GM12878 (cell line): Measurements from ENCODE around the gene POU6F2. TPM values are rescaled to one million over a fixed set of nuclear protein-coding genes. Genes with fewer than 3 reads are reported as not detected.

Experiments used
- ATAC-seq: fragments of 200-7000 bp; cut with Tn5 transposase; 3 replicates; pipeline ENCODE4 v1.9.1; 2020; ENCODE audit warnings: mild to moderate bottlenecking, moderate library complexity
- BruUV-seq: library from RNA; stranded (reverse); fragments of 400-500 nt; replicated peaks from 2 replicates; lab custom pipeline; 2021; lab: Mats Ljungman, UMichigan
- CTCF ChIA-PET: fragments of 300-600 bp; sonication (Branson Sonifier 250); formaldehyde crosslinking; extraction: SDS; loops from one replicate; lab custom pipeline; 2021; ENCODE audit warnings: inconsistent platforms; lab: Yijun Ruan, JAX
- POLR2A ChIA-PET: fragments of 350-600 bp; formaldehyde crosslinking; extraction: SDS; loops from one replicate; lab custom pipeline; 2021; ENCODE audit warnings: inconsistent platforms; lab: Charles Lee
- RAD21 ChIA-PET: fragments of 300-600 bp; sonication (Branson Sonifier 250); formaldehyde crosslinking; loops from one replicate; lab custom pipeline; 2023; ENCODE audit warnings: antibody characterized with exemption; ENCODE audit not compliant: unreplicated experiment; lab: Charles Lee
- SMC1A ChIA-PET: fragments of 300-600 bp; sonication (Branson Sonifier 250); formaldehyde crosslinking; loops from one replicate; lab custom pipeline; 2023; ENCODE audit not compliant: unreplicated experiment, uncharacterized antibody; lab: Charles Lee
- DNase-seq: peaks from one replicate; pipeline ENCODE4 v3.0.0-alpha.2; 2011; ENCODE audit warnings: low read depth, low spot score
- FAIRE-seq: peaks from 3 replicates; lab custom pipeline; 2011; peaks lifted over from hg19 to GRCh38; lab: Jason Lieb, UNC
- H2AFZ ChIP-seq: 2 replicates; pipeline ENCODE4 v1.6.0; 2011; ENCODE audit warnings: low read depth, low read length, control low read depth; ENCODE audit not compliant: control insufficient read depth
- H3K27ac ChIP-seq: 2 replicates; pipeline ENCODE4 v1.5.1; 2011; ENCODE audit warnings: control low read depth; ENCODE audit not compliant: control insufficient read depth, insufficient read depth
- H3K27me3 ChIP-seq, 2 experiments: replicated peaks in 1 of 2; 2 replicates each; pipeline versions ENCODE4 v1.6.0 to v1.6.1; 2011; ENCODE audit warnings: low read length in 1 of 2; ENCODE audit not compliant: control insufficient read depth in 2 of 2, insufficient read depth in 2 of 2
- H3K36me3 ChIP-seq, 2 experiments: 2 replicates each; pipeline ENCODE4 v1.5.1; 2011; ENCODE audit warnings: low read length in 1 of 2; ENCODE audit not compliant: control insufficient read depth in 2 of 2, insufficient read depth in 2 of 2
- H3K4me1 ChIP-seq: 2 replicates; pipeline ENCODE4 v1.6.1; 2011; ENCODE audit warnings: mild to moderate bottlenecking, low read length, moderate library complexity, mixed read lengths; ENCODE audit not compliant: control insufficient read depth, insufficient read depth
- H3K4me2 ChIP-seq: 2 replicates; pipeline ENCODE4 v1.6.0; 2011; ENCODE audit warnings: control low read depth; ENCODE audit not compliant: control insufficient read depth, insufficient read depth
- H3K4me3 ChIP-seq: fragments of 200-600 bp; sonication (generic); 2 replicates; pipeline ENCODE4 v1.5.1; 2016
- H3K79me2 ChIP-seq: 2 replicates; pipeline ENCODE4 v1.6.0; 2011; ENCODE audit warnings: low read length; ENCODE audit not compliant: control insufficient read depth, insufficient read depth
- H3K9ac ChIP-seq: 2 replicates; pipeline ENCODE4 v1.8.0; 2011; ENCODE audit warnings: low read length, control low read depth, mixed read lengths; ENCODE audit not compliant: control insufficient read depth, insufficient read depth
- H3K9me3 ChIP-seq: replicated peaks from 3 replicates; pipeline ENCODE4 v1.5.1; 2011; ENCODE audit warnings: mild to moderate bottlenecking, low read length; ENCODE audit not compliant: control insufficient read depth, insufficient read depth
- H4K20me1 ChIP-seq: 2 replicates; pipeline ENCODE4 v1.6.0; 2011; ENCODE audit not compliant: control insufficient read depth, insufficient read depth
- ATF7 ChIP-seq: fragments of 450-650 bp; IDR thresholded peaks from 2 replicates; pipeline ENCODE4 v1.6.1; 2016; ENCODE audit warnings: low read depth, mild to moderate bottlenecking
- BHLHE40 ChIP-seq, 2 experiments: fragments of 450-650 bp in 1 of 2; IDR thresholded peaks; 2 replicates each; pipeline ENCODE4 v1.6.1; 2011 to 2017; ENCODE audit warnings: low read depth in 2 of 2, borderline replicate concordance in 1 of 2, improper control_type of control experiment in 1 of 2, low read length in 1 of 2, mild to moderate bottlenecking in 1 of 2
- IKZF1 ChIP-seq: fragments of 450-650 bp; conservative IDR thresholded peaks from 2 replicates; pipeline ENCODE4 v1.6.1; 2017; ENCODE audit warnings: antibody characterized with exemption, mild to moderate bottlenecking
- IKZF2 ChIP-seq, 2 experiments: fragments of 450-650 bp; IDR thresholded peaks; 2 replicates each; pipeline ENCODE4 v1.6.1; 2017; ENCODE audit warnings: mild to moderate bottlenecking in 2 of 2, moderate library complexity in 2 of 2
- KAT2A ChIP-seq: conservative IDR thresholded peaks from 2 replicates; pipeline ENCODE4 v1.6.1; 2011; ENCODE audit warnings: low read depth, low read length; ENCODE audit not compliant: control insufficient read depth
- MEF2B ChIP-seq: fragments of 450-650 bp; IDR thresholded peaks from 2 replicates; pipeline ENCODE4 v1.6.1; 2018; ENCODE audit warnings: mild to moderate bottlenecking, moderate library complexity; ENCODE audit not compliant: partially characterized antibody, poor library complexity, severe bottlenecking
- MLLT1 ChIP-seq: fragments of 450-650 bp; IDR thresholded peaks from 2 replicates; pipeline ENCODE4 v1.6.1; 2016; ENCODE audit warnings: mild to moderate bottlenecking
- MTA2 ChIP-seq: fragments of 450-650 bp; IDR thresholded peaks from 2 replicates; pipeline ENCODE4 v1.6.1; 2016; ENCODE audit warnings: low read depth, mild to moderate bottlenecking, moderate library complexity
- NFYA ChIP-seq: IDR thresholded peaks from 2 replicates; pipeline ENCODE4 v1.6.1; 2011; ENCODE audit warnings: low read depth, mild to moderate bottlenecking, low read length, improper control_type of control experiment, borderline replicate concordance
- NR2F1 ChIP-seq: fragments of 450-650 bp; conservative IDR thresholded peaks from 2 replicates; pipeline ENCODE4 v1.6.1; 2017; ENCODE audit warnings: mild to moderate bottlenecking
- REST ChIP-seq: IDR thresholded peaks from 2 replicates; pipeline ENCODE4 v1.6.1; 2012; ENCODE audit warnings: mild to moderate bottlenecking, low read depth, low read length
- TCF12 ChIP-seq: IDR thresholded peaks from 2 replicates; pipeline ENCODE4 v1.6.1; 2011; ENCODE audit warnings: low read depth, mild to moderate bottlenecking, low read length
- WGBS: methylation state at CpG from one replicate; pipeline ENCODE4 v1.1.6; 2016; ENCODE audit warnings: low lambda C conversion rate; ENCODE audit not compliant: insufficient replicate concordance, insufficient coverage; ENCODE audit errors: missing lambda C conversion rate; 5-methylcytosine and 5-hydroxymethylcytosine counted together
- in situ Hi-C: fragments of 300-500 bp; cut with MboI; formaldehyde crosslinking; loops from 9 replicates; pipeline ENCODE4 v1.14.3; 2018; ENCODE audit warnings: mixed read lengths
- intact Hi-C: fragments of 100-400 bp; cut with micrococcal nuclease; formaldehyde crosslinking; loops from one replicate; pipeline ENCODE4 v1.14.2; 2022; ENCODE audit not compliant: unreplicated experiment
- polyA plus RNA-seq, 11 experiments: library from polyadenylated mRNA; depleted of rRNA in 4 of 11; unstranded in 6 of 11; stranded (reverse) in 5 of 11; fragments of >200 nt; fragmentation: Nextera tagmentation in 4 of 11; fragmentation: Illumina TruSeq in 1 of 11; extraction: Ambion mirVana in 4 of 11; extraction: Trizol in 1 of 11; gene quantifications; 1 replicate in 1 of 11; 2 replicates in 10 of 11; pipeline versions ENCODE4 v1.2.1 to v1.2.3, GENCODE V29; 2011 to 2016; ENCODE audit warnings: inconsistent platforms in 2 of 11, missing spikeins in 2 of 11, low read depth in 1 of 11
- total RNA-seq, 4 experiments: library from RNA; depleted of rRNA in 3 of 4; stranded (reverse); fragments of >200 nt in 3 of 4; fragmentation: Illumina TruSeq in 1 of 4; extraction: Trizol in 1 of 4; gene quantifications; 2 replicates each; pipeline versions ENCODE4 v1.2.1 to v1.2.3, GENCODE V29; 2013 to 2021

The POU6F2 gene
- total and polyA plus RNA-seq, 10 of the 15 experiments (the other 5 are each of a cell fraction or from before 2014, with no cell fraction given), result 0.10 TPM; not detected in 9

- TF ChIP-seq REST (no peak), KAT2A (no peak), NFYA (no peak)
Observed at GRCh38 chr7:39265641-39266591, 288.2 kb downstream of the POU6F2 start (continued).

- intact Hi-C loops, result no loop called here
Observed at GRCh38 chr7:39269034-39269433, 291.3 kb downstream of the POU6F2 start.

More at GRCh38 chr7:39269034-39269433, 291.3 kb downstream of the POU6F2 start:
- no peak overlapping the region for H2AFZ ChIP-seq
- 10% methylated on average over 1 of the region's 2 CpGs for WGBS
- DNase-seq (no peak), ATAC-seq (peak; percentile 92), FAIRE-seq (no peak)
- CTCF ChIA-PET, result no interaction called here
- in situ Hi-C loops, result no loop called here
- SMC1A ChIA-PET, result interaction anchor here (0.6 to 1.5 kb wide), 3 partner anchors 15 to 647 kb away, joined by 3 to 4 read pairs (median 3); no protein-coding TSS in a partner anchor
- H3K9me3 ChIP-seq, result no peaks in the 10 kb centered on the region
- no peaks in the 10 kb centered on the region for H4K20me1 ChIP-seq
- BruUV-seq, result no TSS peak
- no peaks in the 10 kb centered on the region for H3K79me2 ChIP-seq
- H3K4me1 ChIP-seq, result no peaks in the 10 kb centered on the region
- TF ChIP-seq IKZF2 (IDR thresholded peaks at IDR 0.05) (peak in 1 of 2 experiments; percentile 19; a peak in 1 of 4 replicates), MTA2 (peak; percentile 60; the same call in 1 of the 2 replicates), TCF12 (no peak), MEF2B (peak; percentile 81), ATF7 (peak; percentile 49; the same call in 1 of the 2 replicates), BHLHE40 (IDR thresholded peaks at IDR 0.05; ENCODE audit: borderline replicate concordance in 1 of 2, low read depth in 2 of 2, low read length in 1 of 2) (peak in 1 of 2 experiments; percentile 39; a peak in 1 of 4 replicates), NR2F1 (no peak), MLLT1 (0 out of 2 replicates have a peak, but pooled peaks have one; percentile 38), IKZF1 (peak; percentile 29; the same call in 1 of the 2 replicates)
- TF ChIP-seq, all 136 proteins: peak for 7
- Histone ChIP-seq H3K36me3 (no peaks in the 10 kb centered on the region), H3K27ac (no peak overlapping the region), H3K9ac (no peak overlapping the region), H3K4me3 (no peak overlapping the region), H3K27me3 (no peaks in the 10 kb centered on the region), H3K4me2 (no peak overlapping the region)
- POLR2A ChIA-PET, result no interaction called here
- RAD21 ChIA-PET, result interaction anchor here (0.6 kb wide), 1 partner anchor 1304 kb away, joined by 3 read pairs; no protein-coding TSS in a partner anchor
